Measurements from ENCODE around the gene PPME1. TPM values are rescaled to one million over a fixed set of nuclear protein-coding genes. Genes with fewer than 3 reads are reported as not detected.

Gene PPME1
- total RNA-seq, 4 donors from 2014 or later = 32.3 to 55.3 (median 38.8) TPM

DNA sequence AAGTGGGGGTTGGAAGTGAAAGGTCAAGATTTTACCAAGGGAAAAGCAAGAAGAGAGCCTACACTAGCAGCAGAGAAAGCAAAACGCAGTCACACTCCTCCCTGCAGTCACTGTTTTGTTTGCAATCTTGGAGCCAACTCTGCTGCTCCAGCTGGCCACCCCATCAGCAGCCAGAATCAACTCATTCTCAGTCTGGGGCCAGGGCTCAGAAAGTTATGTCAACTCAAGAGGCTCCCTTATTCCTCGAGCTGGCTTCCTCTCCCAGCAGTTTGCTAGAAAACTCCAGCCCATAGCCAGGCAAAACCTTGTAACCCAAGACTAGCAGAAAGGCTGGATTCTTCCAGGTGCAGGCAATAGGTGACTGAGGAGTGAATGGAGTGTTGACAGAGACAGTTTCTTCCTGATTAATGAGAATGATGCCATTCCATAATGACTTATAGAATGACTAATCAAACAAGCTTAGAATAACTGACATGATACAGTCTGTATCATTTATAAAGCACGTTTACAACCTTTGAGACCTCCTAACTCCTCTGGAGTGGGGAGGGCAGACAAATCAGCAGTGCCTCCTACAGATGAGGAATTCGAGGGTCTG, 87.0 kb downstream of the PPME1 start:
- no peaks in the 10 kb centered on the region for H3K9me3 ChIP-seq
- peaks cover 11 to 17% of the 10 kb centered on the region in 2 donors for H3K36me3 ChIP-seq
- H3K4me1 ChIP-seq = peaks cover 16 to 31% of the 10 kb centered on the region in 2 donors
- H3K27me3 ChIP-seq = no peaks in the 10 kb centered on the region
- peak overlapping the region; percentile 57 to 74 (median 65) for H3K27ac ChIP-seq
- H3K4me3 ChIP-seq (replicated peaks in 1 of 3) = no peak overlapping the region
- peak; percentile 82 to 86 for DNase-seq
- 37 to 39% methylated on average over 4 of the region's 4 CpGs for WGBS, 2 donors
- intact Hi-C loops (cut with DNase I) = loop anchor here (10.0 kb wide), 2 partner anchors 127 to 317 kb away; no protein-coding TSS in a partner anchor
- TF ChIP-seq, protein P1, sequence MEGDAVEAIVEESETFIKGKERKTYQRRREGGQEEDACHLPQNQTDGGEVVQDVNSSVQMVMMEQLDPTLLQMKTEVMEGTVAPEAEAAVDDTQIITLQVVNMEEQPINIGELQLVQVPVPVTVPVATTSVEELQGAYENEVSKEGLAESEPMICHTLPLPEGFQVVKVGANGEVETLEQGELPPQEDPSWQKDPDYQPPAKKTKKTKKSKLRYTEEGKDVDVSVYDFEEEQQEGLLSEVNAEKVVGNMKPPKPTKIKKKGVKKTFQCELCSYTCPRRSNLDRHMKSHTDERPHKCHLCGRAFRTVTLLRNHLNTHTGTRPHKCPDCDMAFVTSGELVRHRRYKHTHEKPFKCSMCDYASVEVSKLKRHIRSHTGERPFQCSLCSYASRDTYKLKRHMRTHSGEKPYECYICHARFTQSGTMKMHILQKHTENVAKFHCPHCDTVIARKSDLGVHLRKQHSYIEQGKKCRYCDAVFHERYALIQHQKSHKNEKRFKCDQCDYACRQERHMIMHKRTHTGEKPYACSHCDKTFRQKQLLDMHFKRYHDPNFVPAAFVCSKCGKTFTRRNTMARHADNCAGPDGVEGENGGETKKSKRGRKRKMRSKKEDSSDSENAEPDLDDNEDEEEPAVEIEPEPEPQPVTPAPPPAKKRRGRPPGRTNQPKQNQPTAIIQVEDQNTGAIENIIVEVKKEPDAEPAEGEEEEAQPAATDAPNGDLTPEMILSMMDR (IDR thresholded peaks at IDR 0.05) = no peak
- TF ChIP-seq POLR2A (IDR thresholded peaks at IDR 0.05) = no peak

DNA sequence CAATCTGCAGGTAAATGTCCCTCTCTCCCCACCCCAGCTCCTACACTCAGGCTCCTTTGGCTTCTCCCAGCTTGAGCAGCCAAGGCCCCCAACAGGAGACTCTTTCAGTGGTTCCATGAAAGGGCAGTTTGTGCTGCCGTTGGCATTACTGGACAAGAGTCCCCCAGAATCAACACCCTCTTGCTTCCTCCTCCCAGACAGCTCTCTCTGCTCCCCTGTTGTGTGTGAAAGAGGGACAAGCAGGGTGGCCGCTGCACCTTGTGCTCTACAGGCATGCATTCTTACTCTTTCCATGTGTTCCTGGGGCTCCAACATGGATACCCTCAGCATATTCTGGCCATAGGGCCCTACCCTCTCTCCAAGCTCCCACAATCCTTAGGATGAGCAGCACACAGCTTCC, 91.6 kb downstream of the PPME1 start:
- intact Hi-C loops (cut with DNase I) = no loop called here

DNA sequence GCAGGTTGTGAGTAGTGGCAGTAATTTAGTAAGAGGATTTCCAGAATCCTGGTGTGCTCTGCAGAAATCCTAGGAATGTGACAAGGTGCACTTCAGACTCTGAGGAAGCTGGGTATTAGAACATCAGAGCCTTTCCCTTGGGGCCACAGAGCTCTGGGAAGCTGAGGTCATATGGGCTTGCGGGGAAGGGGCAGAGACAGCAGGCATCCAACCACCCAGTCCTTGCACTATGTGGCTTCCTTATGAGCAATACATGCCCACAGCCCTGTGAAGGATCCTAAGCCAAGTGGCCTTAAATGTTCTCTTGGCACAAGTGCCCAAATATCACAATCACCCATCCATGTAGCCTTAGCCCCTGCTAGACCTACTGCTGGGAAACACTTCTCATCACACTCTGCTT, 94.2 kb downstream of the PPME1 start:
- no peak for TF ChIP-seq POLR2A (IDR thresholded peaks at IDR 0.05)
- TF ChIP-seq, protein P1 (IDR thresholded peaks at IDR 0.05) = no peak
- 43% methylated on average over 1 of the region's 1 CpG; no CpG with 5 or more reads in 1 of the 2 donors for WGBS, 2 donors
- Histone ChIP-seq H3K4me1 (peaks cover 17 to 20% of the 10 kb centered on the region in 2 donors), H3K27ac (peak overlapping the region in 2 of 3 donors; percentile 48 to 61), H3K27me3 (no peaks in the 10 kb centered on the region), H3K36me3 (no peaks in the 10 kb centered on the region), H3K9me3 (no peaks in the 10 kb centered on the region), H3K4me3 (replicated peaks in 1 of 3) (no peak overlapping the region)
- intact Hi-C loops (cut with DNase I) = no loop called here
- peak; percentile 54 to 67 for DNase-seq

More for the DNA sequence above, 91.6 kb downstream of the PPME1 start:
- Histone ChIP-seq H3K27ac (no peak overlapping the region), H3K4me3 (replicated peaks in 1 of 3) (no peak overlapping the region), H3K36me3 (no peaks in the 10 kb centered on the region), H3K4me1 (peaks cover 27 to 39% of the 10 kb centered on the region in 2 donors), H3K9me3 (no peaks in the 10 kb centered on the region), H3K27me3 (no peaks in the 10 kb centered on the region)
- TF ChIP-seq POLR2A (IDR thresholded peaks at IDR 0.05) = no peak
- TF ChIP-seq, protein P1 (IDR thresholded peaks at IDR 0.05) = no peak
- no peak for DNase-seq
- WGBS, 2 donors = 84 to 93% methylated on average over 2 of the region's 2 CpGs

DNA sequence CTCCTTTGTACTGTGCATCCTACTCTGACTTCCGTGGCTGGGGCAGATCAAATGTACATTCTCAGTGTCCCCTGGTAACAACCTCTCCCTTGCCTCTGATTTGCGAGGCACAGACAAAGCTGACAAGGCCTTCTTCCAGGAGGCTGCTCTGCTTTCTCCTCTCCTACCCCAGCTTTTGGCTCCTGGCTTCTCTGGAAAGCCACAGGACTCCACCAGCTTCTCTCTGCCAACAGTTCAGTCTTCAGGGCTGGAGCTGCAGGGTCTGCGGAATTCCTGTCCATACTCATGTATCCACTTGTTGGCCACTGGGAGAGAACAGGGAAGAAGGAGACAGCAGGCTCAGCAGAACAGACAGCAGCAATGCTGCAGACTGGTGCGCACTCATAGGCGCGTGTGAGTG, 95.9 kb downstream of the PPME1 start:
- Histone ChIP-seq H3K27ac (no peak overlapping the region), H3K27me3 (no peaks in the 10 kb centered on the region), H3K36me3 (no peaks in the 10 kb centered on the region), H3K4me3 (replicated peaks in 1 of 3) (no peak overlapping the region), H3K9me3 (no peaks in the 10 kb centered on the region), H3K4me1 (peaks cover 17 to 20% of the 10 kb centered on the region in 2 donors)
- TF ChIP-seq POLR2A (IDR thresholded peaks at IDR 0.05) = no peak
- TF ChIP-seq, protein P1 (IDR thresholded peaks at IDR 0.05) = no peak
- intact Hi-C loops (cut with DNase I) = no loop called here
- 98 to 99% methylated on average over 6 of the region's 6 CpGs for WGBS, 2 donors
- DNase-seq = no peak

DNA sequence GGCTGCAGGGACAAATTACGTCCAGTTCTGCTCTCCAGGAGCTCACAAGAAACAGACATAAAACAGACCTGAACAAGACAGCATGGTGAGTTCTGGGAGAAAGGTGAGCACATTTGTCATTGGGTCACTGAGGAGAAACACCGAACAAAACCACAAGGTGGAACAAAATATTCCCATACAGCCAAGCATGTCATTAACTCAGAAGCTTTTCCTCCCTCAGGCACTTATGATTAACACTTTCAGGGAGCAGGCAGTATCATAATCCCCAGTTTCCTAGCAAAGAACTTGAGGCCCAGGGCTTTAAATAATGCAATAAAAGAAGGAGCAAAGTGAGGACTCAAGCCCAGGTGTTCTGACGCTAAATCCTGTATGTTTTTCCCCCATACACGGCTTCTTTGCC, 97.4 kb downstream of the PPME1 start:
- Histone ChIP-seq H3K36me3 (no peaks in the 10 kb centered on the region), H3K27me3 (no peaks in the 10 kb centered on the region), H3K9me3 (no peaks in the 10 kb centered on the region), H3K4me3 (replicated peaks in 1 of 3) (no peak overlapping the region), H3K4me1 (peaks cover 17 to 20% of the 10 kb centered on the region in 2 donors), H3K27ac (no peak overlapping the region)
- TF ChIP-seq, protein P1 (IDR thresholded peaks at IDR 0.05) = no peak
- TF ChIP-seq POLR2A (IDR thresholded peaks at IDR 0.05) = no peak
- WGBS, 2 donors = 77 to 81% methylated on average over 4 of the region's 4 CpGs
- intact Hi-C loops (cut with DNase I) = no loop called here
- no peak for DNase-seq
